OCI-LY7 (cell line): ENCODE data around the gene RET. TPM values are rescaled to one million over a fixed set of nuclear protein-coding genes. Genes with fewer than 3 reads are reported as not detected.

Experiments used
- BruUV-seq: library from RNA; stranded (reverse); fragments of 400-500 nt; replicated peaks from 2 replicates; lab custom pipeline; 2021; lab: Mats Ljungman, UMichigan
- CTCF ChIA-PET: fragments of 300-600 bp; sonication (Branson Sonifier 250); formaldehyde crosslinking; loops from one replicate; lab custom pipeline; 2022; ENCODE audit warnings: antibody characterized with exemption; ENCODE audit not compliant: unreplicated experiment; lab: Charles Lee
- POLR2A ChIA-PET: fragments of 300-600 bp; sonication (Branson Sonifier 250); formaldehyde crosslinking; loops from one replicate; lab custom pipeline; 2022; ENCODE audit warnings: antibody characterized with exemption; lab: Charles Lee
- DNase-seq: peaks from one replicate; pipeline ENCODE4 v3.0.0-alpha.2; 2015; ENCODE audit warnings: low spot score
- H2AFZ ChIP-seq: fragments of 200-600 bp; sonication (generic), shearing (Covaris generic); 2 replicates; pipeline ENCODE4 v1.6.1; 2014; ENCODE audit warnings: mild to moderate bottlenecking, antibody characterized with exemption, low read length, moderate library complexity
- H3K27ac ChIP-seq: fragments of 200-600 bp; sonication (generic); 2 replicates; pipeline ENCODE4 v1.5.1; 2014; ENCODE audit warnings: mixed run types, low read depth, mild to moderate bottlenecking, moderate library complexity, low read length, inconsistent platforms; ENCODE audit not compliant: poor library complexity, severe bottlenecking
- H3K36me3 ChIP-seq: fragments of 200-600 bp; sonication (generic); 2 replicates; pipeline ENCODE4 v1.6.1; 2014; ENCODE audit warnings: mild to moderate bottlenecking, antibody characterized with exemption, low read length, moderate library complexity, mixed read lengths; ENCODE audit not compliant: insufficient read depth
- H3K4me1 ChIP-seq: fragments of 200-600 bp; sonication (generic); 2 replicates; pipeline ENCODE4 v1.5.1; 2014; ENCODE audit warnings: mild to moderate bottlenecking, low read length; ENCODE audit not compliant: insufficient read depth, poor library complexity, severe bottlenecking
- H3K4me2 ChIP-seq: fragments of 200-600 bp; sonication (generic); 2 replicates; pipeline ENCODE4 v1.6.1; 2014; ENCODE audit warnings: mild to moderate bottlenecking, low read length
- H3K4me3 ChIP-seq: fragments of 200-600 bp; sonication (generic); 2 replicates; pipeline ENCODE4 v1.5.1; 2014; ENCODE audit warnings: mild to moderate bottlenecking, low read depth, low read length; ENCODE audit not compliant: poor library complexity, severe bottlenecking
- H3K79me2 ChIP-seq: fragments of 200-600 bp; sonication (generic); 2 replicates; pipeline ENCODE4 v1.6.1; 2016; ENCODE audit warnings: low read depth, mild to moderate bottlenecking, low read length, moderate library complexity, mixed read lengths; ENCODE audit not compliant: insufficient read depth
- H3K9me2 ChIP-seq: fragments of 200-600 bp; sonication (generic); 2 replicates; pipeline ENCODE4 v1.6.1; 2016; ENCODE audit warnings: mild to moderate bottlenecking, low read length, mixed read lengths; ENCODE audit not compliant: insufficient read depth
- H3K9me3 ChIP-seq: fragments of 200-600 bp; sonication (generic); 2 replicates; pipeline ENCODE4 v1.6.1; 2014; ENCODE audit warnings: mild to moderate bottlenecking, mixed run types, low read length, mixed read lengths
- H4K20me1 ChIP-seq: fragments of 200-600 bp; sonication (generic); 2 replicates; pipeline ENCODE4 v1.6.1; 2014; ENCODE audit warnings: mild to moderate bottlenecking, antibody characterized with exemption, low read length, moderate library complexity, mixed read lengths; ENCODE audit not compliant: insufficient read depth
- CTCF ChIP-seq: fragments of 200-600 bp; sonication (generic); conservative IDR thresholded peaks from 2 replicates; pipeline ENCODE4 v1.5.1; 2014; ENCODE audit warnings: mild to moderate bottlenecking, antibody characterized with exemption, low read length, moderate library complexity, mixed read lengths
- EZH2phosphoT487 ChIP-seq: fragments of 200-600 bp; sonication (generic); IDR thresholded peaks from 2 replicates; pipeline ENCODE4 v1.6.1; 2018; ENCODE audit warnings: low read depth, borderline replicate concordance, mild to moderate bottlenecking, mixed run types, antibody characterized with exemption, low read length, moderate library complexity, mixed read lengths
- intact Hi-C: fragments of 100-400 bp; cut with micrococcal nuclease; formaldehyde crosslinking; loops from one replicate; pipeline ENCODE4 v1.10.0; 2022; ENCODE audit not compliant: unreplicated experiment
- total RNA-seq, 2 experiments: library from RNA; depleted of rRNA in 1 of 2; stranded (reverse); fragments of >200 nt in 1 of 2; shearing (Covaris generic) in 1 of 2; gene quantifications; 2 replicates each; pipeline ENCODE4 v1.2.3, GENCODE V29; 2014 to 2022

The RET gene
- total RNA-seq, 2 experiments from 2014 or later: 0.06 TPM; not detected in 1

- no peaks in the 10 kb centered on the region for H3K9me2 ChIP-seq
- BruUV-seq: no TSS peak
- no peaks in the 10 kb centered on the region for H3K4me1 ChIP-seq
- no peak for TF ChIP-seq EZH2phosphoT487
- no peak for TF ChIP-seq CTCF
- H3K36me3 ChIP-seq: no peaks in the 10 kb centered on the region
- ChIA-PET POLR2A (interaction anchor here (0.6 kb wide), 1 partner anchor 10 kb away, joined by 3 read pairs; no protein-coding TSS in a partner anchor), CTCF (no interaction called here)
- H4K20me1 ChIP-seq: no peaks in the 10 kb centered on the region
- no peak overlapping the region for H3K27ac ChIP-seq
- H3K9me3 ChIP-seq: no peaks in the 10 kb centered on the region
- H3K4me3 ChIP-seq: no peak overlapping the region
- H3K4me2 ChIP-seq: no peak overlapping the region
- intact Hi-C loops: no loop called here
- no peak for DNase-seq
- no peak overlapping the region for H2AFZ ChIP-seq
- H3K79me2 ChIP-seq: no peaks in the 10 kb centered on the region
Observed at GRCh38 chr10:43048301-43049051, 28.4 kb upstream of the RET start.

GRCh38 chr10:43049081-43049551 lies 27.8 kb upstream of the RET start:
- Histone ChIP-seq H3K9me3 (no peaks in the 10 kb centered on the region), H3K4me2 (no peak overlapping the region), H3K79me2 (no peaks in the 10 kb centered on the region), H3K9me2 (no peaks in the 10 kb centered on the region), H3K4me1 (no peaks in the 10 kb centered on the region), H4K20me1 (no peaks in the 10 kb centered on the region), H3K27ac (no peak overlapping the region), H2AFZ (no peak overlapping the region), H3K36me3 (no peaks in the 10 kb centered on the region), H3K4me3 (no peak overlapping the region)
- ChIA-PET POLR2A (interaction anchor here (0.6 to 0.9 kb wide), 2 partner anchors 9 to 16 kb away, joined by 3 read pairs; no protein-coding TSS in a partner anchor), CTCF (no interaction called here)
- TF ChIP-seq CTCF: no peak
- TF ChIP-seq EZH2phosphoT487: no peak
- no peak for DNase-seq
- BruUV-seq: no TSS peak
- intact Hi-C loops: no loop called here

- Histone ChIP-seq H4K20me1 (no peaks in the 10 kb centered on the region), H3K4me1 (no peaks in the 10 kb centered on the region), H3K9me3 (no peaks in the 10 kb centered on the region), H3K79me2 (no peaks in the 10 kb centered on the region), H3K4me3 (no peak overlapping the region), H3K36me3 (no peaks in the 10 kb centered on the region), H2AFZ (no peak overlapping the region), H3K4me2 (no peak overlapping the region), H3K9me2 (no peaks in the 10 kb centered on the region), H3K27ac (no peak overlapping the region)
- no peak for DNase-seq
- BruUV-seq: no TSS peak
- ChIA-PET POLR2A (interaction anchor here (0.9 kb wide), 1 partner anchor 17 kb away, joined by 3 read pairs; no protein-coding TSS in a partner anchor), CTCF (no interaction called here)
- TF ChIP-seq CTCF: no peak
- no peak for TF ChIP-seq EZH2phosphoT487
- intact Hi-C loops: no loop called here
Observed at GRCh38 chr10:43050011-43050410, 26.9 kb upstream of the RET start.
